SK-N-SH (cell line): Measurements from ENCODE around the gene FAM177A1. TPM values are rescaled to one million over a fixed set of nuclear protein-coding genes. Genes with fewer than 3 reads are reported as not detected.

Experiments used
- CTCF ChIA-PET: fragments of 300-600, 350-600 bp; formaldehyde crosslinking; extraction: SDS; loops from one replicate; lab custom pipeline; 2021; lab: Yijun Ruan, JAX
- POLR2A ChIA-PET: fragments of 350-600 bp; sonication (Branson Sonifier 250); formaldehyde crosslinking; extraction: SDS; loops from one replicate; lab custom pipeline; 2020; ENCODE audit warnings: antibody characterized with exemption, inconsistent platforms; lab: Yijun Ruan, JAX
- DNase-seq: peaks from one replicate; pipeline ENCODE4 v3.0.0; 2012
- H2AFZ ChIP-seq: fragments of 200-600 bp; sonication (generic); 2 replicates; pipeline ENCODE4 v1.8.1; 2016; ENCODE audit warnings: antibody characterized with exemption, mild to moderate bottlenecking, low read depth
- H3F3A ChIP-seq: fragments of 200-600 bp; sonication (generic); replicated peaks from 2 replicates; pipeline ENCODE3; 2016; ENCODE audit warnings: antibody characterized with exemption, mild to moderate bottlenecking; ENCODE audit not compliant: insufficient read depth
- H3K27ac ChIP-seq, 2 experiments: fragments of 200-500 bp in 1 of 2; fragments of 200-600 bp in 1 of 2; sonication (Bioruptor generic) in 1 of 2; sonication (generic), shearing (Covaris generic) in 1 of 2; 2 replicates each; pipeline versions ENCODE4 v1.5.1 to v1.6.1; 2014 to 2016; ENCODE audit warnings: low read depth in 2 of 2, inconsistent platforms in 1 of 2, low read length in 1 of 2, mild to moderate bottlenecking in 1 of 2, mixed read lengths in 1 of 2
- H3K27me3 ChIP-seq: fragments of 200-600 bp; sonication (generic), shearing (Covaris generic); 2 replicates; pipeline ENCODE4 v1.6.1; 2016; ENCODE audit warnings: mixed run types; ENCODE audit not compliant: insufficient read depth
- H3K36me3 ChIP-seq, 2 experiments: fragments of 200-500 bp in 1 of 2; fragments of 200-600 bp in 1 of 2; sonication (Bioruptor generic) in 1 of 2; sonication (generic) in 1 of 2; replicated peaks in 1 of 2; 2 replicates each; pipeline versions ENCODE3 to v1.5.1; 2014 to 2016; ENCODE audit warnings: low read length in 1 of 2, mild to moderate bottlenecking in 1 of 2; ENCODE audit not compliant: insufficient read depth in 2 of 2, control insufficient read depth in 1 of 2
- H3K4me1 ChIP-seq, 2 experiments: fragments of 200-500 bp in 1 of 2; fragments of 200-600 bp in 1 of 2; sonication (Bioruptor generic) in 1 of 2; sonication (generic), shearing (Covaris generic) in 1 of 2; 2 replicates each; pipeline versions ENCODE4 v1.5.1 to v1.6.1; 2014 to 2016; ENCODE audit warnings: low read depth in 1 of 2, low read length in 1 of 2, mixed run types in 1 of 2; ENCODE audit not compliant: insufficient read depth in 2 of 2, control insufficient read depth in 1 of 2
- H3K4me2 ChIP-seq: fragments of 200-600 bp; sonication (generic), shearing (Covaris generic); 2 replicates; pipeline ENCODE4 v1.6.1; 2017; ENCODE audit warnings: mixed run types
- H3K4me3 ChIP-seq, 2 experiments: fragments of 200-500 bp in 1 of 2; fragments of 200-600 bp in 1 of 2; sonication (Bioruptor generic) in 1 of 2; sonication (generic), shearing (Covaris generic) in 1 of 2; 2 replicates each; pipeline versions ENCODE4 v1.5.1 to v1.8.1; 2014 to 2016; ENCODE audit warnings: low read depth in 2 of 2, inconsistent platforms in 1 of 2, low read length in 1 of 2, mild to moderate bottlenecking in 1 of 2, mixed read lengths in 1 of 2, moderate library complexity in 1 of 2
- H3K79me2 ChIP-seq: fragments of 200-600 bp; sonication (generic); 2 replicates; pipeline ENCODE4 v1.8.1; 2017; ENCODE audit warnings: mild to moderate bottlenecking; ENCODE audit not compliant: insufficient read depth
- H3K9ac ChIP-seq: fragments of 200-600 bp; sonication (generic); 2 replicates; pipeline ENCODE4 v1.6.1; 2017; ENCODE audit warnings: mixed run types
- H3K9me2 ChIP-seq: fragments of 200-600 bp; sonication (generic); 2 replicates; pipeline ENCODE4 v1.6.1; 2017; ENCODE audit warnings: mixed run types
- H3K9me3 ChIP-seq: fragments of 200-600 bp; sonication (generic); 2 replicates; pipeline ENCODE4 v1.6.1; 2017; ENCODE audit warnings: mixed run types, mild to moderate bottlenecking, moderate library complexity
- H4K20me1 ChIP-seq: fragments of 200-600 bp; sonication (generic); 2 replicates; pipeline ENCODE4 v1.6.1; 2017; ENCODE audit warnings: mild to moderate bottlenecking, mixed run types; ENCODE audit not compliant: insufficient read depth
- CHD2 ChIP-seq: fragments of 150-350 bp; IDR thresholded peaks from 2 replicates; pipeline ENCODE4 v1.6.1; 2018; ENCODE audit warnings: low read length; ENCODE audit not compliant: partially characterized antibody
- ELF1 ChIP-seq: IDR thresholded peaks from 2 replicates; pipeline ENCODE4 v1.4.0; 2012
- FOXJ3 ChIP-seq: sonication (generic); formaldehyde crosslinking; IDR thresholded peaks from 2 replicates; pipeline ENCODE4 v1.5.1; 2020; ENCODE audit warnings: mild to moderate bottlenecking, missing genetic modification reagents
- GATA2 ChIP-seq: sonication (generic); formaldehyde crosslinking; IDR thresholded peaks from 2 replicates; pipeline ENCODE4 v1.5.0; 2020; ENCODE audit warnings: mild to moderate bottlenecking, missing genetic modification reagents
- MAX ChIP-seq: IDR thresholded peaks from 2 replicates; pipeline ENCODE4 v1.4.0; 2012; ENCODE audit warnings: low read depth
- PBX3 ChIP-seq: IDR thresholded peaks from 2 replicates; pipeline ENCODE4; 2012
- POLR2AphosphoS5 ChIP-seq: IDR thresholded peaks from 2 replicates; pipeline ENCODE4 v1.6.1; 2012; ENCODE audit warnings: low read depth, low read length
- RCOR1 ChIP-seq: fragments of 150-350 bp; IDR thresholded peaks from 2 replicates; pipeline ENCODE4 v1.6.1; 2017; ENCODE audit warnings: antibody characterized with exemption, low read length
- REST ChIP-seq: IDR thresholded peaks from 2 replicates; pipeline ENCODE4 v1.6.1; 2012; ENCODE audit warnings: mild to moderate bottlenecking, low read depth, low read length, moderate library complexity
- TAF1 ChIP-seq: IDR thresholded peaks from 2 replicates; pipeline ENCODE4 v1.6.1; 2012; ENCODE audit warnings: low read depth, mild to moderate bottlenecking, low read length, moderate library complexity, borderline replicate concordance
- ZBTB33 ChIP-seq: IDR thresholded peaks from 2 replicates; pipeline ENCODE4 v1.4.0; 2012; ENCODE audit warnings: low read depth, borderline replicate concordance
- WGBS: methylation state at CpG from one replicate; pipeline ENCODE4 v1.1.6; 2017; ENCODE audit warnings: low lambda C conversion rate; 5-methylcytosine and 5-hydroxymethylcytosine counted together
- polyA plus RNA-seq, 3 experiments: library from polyadenylated mRNA; depleted of rRNA; stranded (reverse); fragments of >200 nt; gene quantifications; 2 replicates each; pipeline ENCODE4 v1.2.3, GENCODE V29; 2012

Gene FAM177A1
- polyA plus RNA-seq, 1 of the 3 experiments (the other 2 are of a cell fraction): 36.7 TPM

GRCh38 chr14:35046751-35047536, 872 bp downstream of the FAM177A1 start:
- ChIA-PET POLR2A (interaction anchor here (0.6 to 2.0 kb wide), 5 partner anchors 64 to 471 kb away, joined by 3 to 9 read pairs (median 3); partner anchors contain the start of genes BAZ1A, PPP2R3C and SRP54), CTCF (interaction anchor here (0.9 to 1.6 kb wide), 2 partner anchors 16 to 75 kb away, joined by 4 to 5 read pairs; partner anchors contain the start of gene PPP2R3C)
- peaks cover 3 to 7% of the 10 kb centered on the region in 2 experiments for H3K36me3 ChIP-seq
- H3K9ac ChIP-seq: peak overlapping the region; percentile 87
- no peaks in the 10 kb centered on the region for H4K20me1 ChIP-seq
- peak overlapping the region; percentile 91 for H3K4me2 ChIP-seq
- no peak for DNase-seq
- peaks cover 44% of the 10 kb centered on the region for H3K79me2 ChIP-seq
- peaks cover 2 to 15% of the 10 kb centered on the region in 2 experiments; a peak in 3 of 4 replicates for H3K4me1 ChIP-seq
- peak overlapping the region; percentile 83 for H2AFZ ChIP-seq
- WGBS: 29% methylated on average over 19 of the region's 23 CpGs
- no peaks in the 10 kb centered on the region for H3K27me3 ChIP-seq
- H3K9me2 ChIP-seq: no peaks in the 10 kb centered on the region
- H3F3A ChIP-seq: peaks cover 14% of the 10 kb centered on the region
- H3K4me3 ChIP-seq: peak overlapping the region; percentile 63 to 70
- TF ChIP-seq ZBTB33 (no peak), REST (peak; percentile 85), FOXJ3 (no peak), CHD2 (no peak), MAX (peak; percentile 20; the same call in 1 of the 2 replicates)
- H3K9me3 ChIP-seq: no peaks in the 10 kb centered on the region
- peak overlapping the region; percentile 78 to 87 for H3K27ac ChIP-seq

GRCh38 chr14:35047976-35048513, 2.0 kb downstream of the FAM177A1 start:
- 89% methylated on average over 4 of the region's 4 CpGs for WGBS
- TF ChIP-seq RCOR1: no peak
- TF ChIP-seq REST: no peak
- no peak for TF ChIP-seq GATA2
- no peak for TF ChIP-seq POLR2AphosphoS5
- no peak for TF ChIP-seq TAF1
- TF ChIP-seq ELF1: no peak
- no peak for TF ChIP-seq PBX3

More at GRCh38 chr14:35047976-35048513, 2.0 kb downstream of the FAM177A1 start:
- Histone ChIP-seq H3K9me2 (no peaks in the 10 kb centered on the region), H3K27me3 (no peaks in the 10 kb centered on the region), H3K4me2 (peak overlapping the region; percentile 91; the same call in 1 of the 2 replicates), H3K27ac (no peak overlapping the region), H3F3A (peaks cover 14% of the 10 kb centered on the region), H4K20me1 (no peaks in the 10 kb centered on the region), H3K9ac (no peak overlapping the region), H2AFZ (no peak overlapping the region), H3K4me3 (peak overlapping the region in 1 of 2 experiments; percentile 63; a peak in 1 of 4 replicates), H3K9me3 (no peaks in the 10 kb centered on the region), H3K4me1 (peaks cover 2 to 15% of the 10 kb centered on the region in 2 experiments; a peak in 3 of 4 replicates), H3K79me2 (peaks cover 49% of the 10 kb centered on the region), H3K36me3 (peaks cover 3 to 10% of the 10 kb centered on the region in 2 experiments)
- CTCF ChIA-PET: no interaction called here
- DNase-seq: no peak
- POLR2A ChIA-PET: no interaction called here
